LNCaP clone FGC (cell line): Measurements from ENCODE around the gene PRDM7.

Experiments
- DNase-seq: peaks from one replicate; pipeline ENCODE4 v3.0.0-alpha.2; 2011; ENCODE audit warnings: low read depth
- H3K4me3 ChIP-seq: 2 replicates; pipeline ENCODE4 v1.5.1; 2011; ENCODE audit warnings: mild to moderate bottlenecking, low read depth, low read length, control low read depth
- TF ChIP-seq, protein P1 (sequence below): IDR thresholded peaks from 2 replicates; pipeline ENCODE4 v1.5.1; 2012; ENCODE audit warnings: mild to moderate bottlenecking; ENCODE audit not compliant: control insufficient read depth, insufficient read depth; ENCODE audit errors: extremely low read depth

Gene PRDM7

DNA sequence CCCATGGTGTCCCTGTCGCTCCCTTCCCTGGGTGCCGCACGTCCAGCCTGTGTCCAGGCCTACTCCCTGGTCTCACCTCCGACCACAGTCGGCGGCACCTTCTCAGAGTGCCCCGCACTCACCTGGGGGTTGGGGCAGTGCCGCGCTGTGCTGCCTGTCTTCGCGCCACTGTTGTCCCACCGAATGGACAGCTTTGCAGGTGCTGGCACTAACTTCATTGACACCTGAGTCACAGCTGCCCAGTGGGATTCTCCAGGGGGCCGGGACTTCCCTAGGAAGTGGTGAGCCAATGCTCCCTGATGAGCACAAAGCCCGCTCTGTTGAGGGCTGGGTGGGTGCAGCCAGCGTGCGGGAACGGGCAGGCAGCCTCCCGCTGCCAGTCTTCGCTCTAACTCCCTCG lies 33.6 kb downstream of the PRDM7 start:
- TF ChIP-seq, protein P1, sequence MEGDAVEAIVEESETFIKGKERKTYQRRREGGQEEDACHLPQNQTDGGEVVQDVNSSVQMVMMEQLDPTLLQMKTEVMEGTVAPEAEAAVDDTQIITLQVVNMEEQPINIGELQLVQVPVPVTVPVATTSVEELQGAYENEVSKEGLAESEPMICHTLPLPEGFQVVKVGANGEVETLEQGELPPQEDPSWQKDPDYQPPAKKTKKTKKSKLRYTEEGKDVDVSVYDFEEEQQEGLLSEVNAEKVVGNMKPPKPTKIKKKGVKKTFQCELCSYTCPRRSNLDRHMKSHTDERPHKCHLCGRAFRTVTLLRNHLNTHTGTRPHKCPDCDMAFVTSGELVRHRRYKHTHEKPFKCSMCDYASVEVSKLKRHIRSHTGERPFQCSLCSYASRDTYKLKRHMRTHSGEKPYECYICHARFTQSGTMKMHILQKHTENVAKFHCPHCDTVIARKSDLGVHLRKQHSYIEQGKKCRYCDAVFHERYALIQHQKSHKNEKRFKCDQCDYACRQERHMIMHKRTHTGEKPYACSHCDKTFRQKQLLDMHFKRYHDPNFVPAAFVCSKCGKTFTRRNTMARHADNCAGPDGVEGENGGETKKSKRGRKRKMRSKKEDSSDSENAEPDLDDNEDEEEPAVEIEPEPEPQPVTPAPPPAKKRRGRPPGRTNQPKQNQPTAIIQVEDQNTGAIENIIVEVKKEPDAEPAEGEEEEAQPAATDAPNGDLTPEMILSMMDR = no peak
- DNase-seq = no peak
- H3K4me3 ChIP-seq = no peak overlapping the region

DNA sequence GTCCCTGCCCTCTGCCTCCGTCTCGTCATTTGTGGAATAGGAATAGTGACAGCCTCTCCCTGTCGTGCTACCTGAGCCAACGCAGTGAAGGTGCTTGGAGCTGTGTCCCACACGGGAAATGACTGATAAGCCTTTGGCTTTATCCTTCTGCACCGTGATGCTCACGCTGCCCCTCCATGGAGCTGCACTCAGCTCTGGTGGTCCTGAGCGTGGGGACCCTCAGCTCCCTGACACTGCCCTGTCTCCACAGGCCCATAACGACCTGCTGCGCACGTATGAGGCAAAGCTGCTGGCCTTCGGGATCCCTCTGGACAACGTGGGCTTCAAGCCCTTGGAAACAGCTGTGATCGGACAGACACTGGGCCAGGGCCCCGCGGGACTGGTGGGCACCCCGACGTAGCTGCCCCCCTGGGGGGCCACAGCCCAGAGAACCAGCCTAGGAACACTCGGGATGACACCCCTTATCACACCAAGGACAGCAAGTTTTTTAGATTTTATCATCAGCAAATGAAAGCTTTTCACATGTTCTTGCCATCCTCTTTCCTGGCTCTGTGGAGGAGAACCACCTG lies 34.1 kb downstream of the PRDM7 start:
- H3K4me3 ChIP-seq = no peak overlapping the region
- TF ChIP-seq, protein P1 = no peak
- DNase-seq = no peak

DNA sequence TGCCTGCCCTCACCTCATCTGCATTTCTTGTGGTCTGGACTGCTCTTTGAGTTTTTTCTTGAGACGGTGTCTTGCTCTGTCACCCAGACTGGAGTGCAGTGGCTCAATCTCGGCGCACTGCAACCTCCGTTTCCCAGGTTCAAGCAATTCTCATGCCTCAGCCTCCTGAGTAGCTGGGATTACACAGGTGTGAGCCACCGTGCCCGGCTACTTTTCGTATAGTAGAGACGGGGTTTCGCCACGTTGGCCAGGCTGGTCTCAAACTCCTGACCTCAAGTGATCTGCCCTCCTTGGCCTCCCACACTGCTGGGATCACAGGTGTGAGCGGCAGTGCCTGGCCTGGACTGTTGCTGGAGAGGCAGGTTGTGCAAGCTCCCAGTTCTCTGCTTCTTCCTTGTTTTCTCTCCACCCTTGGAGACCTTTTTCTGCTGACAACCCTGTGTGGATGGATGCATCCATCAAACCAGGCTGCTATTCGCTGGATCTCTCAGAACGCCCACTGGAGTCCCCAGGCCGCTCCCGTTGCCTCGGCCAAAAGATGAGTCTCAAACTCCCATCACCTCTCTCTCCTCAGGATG lies 35.1 kb downstream of the PRDM7 start:
- TF ChIP-seq, protein P1 = no peak
- H3K4me3 ChIP-seq = no peak overlapping the region
- DNase-seq = no peak

DNA sequence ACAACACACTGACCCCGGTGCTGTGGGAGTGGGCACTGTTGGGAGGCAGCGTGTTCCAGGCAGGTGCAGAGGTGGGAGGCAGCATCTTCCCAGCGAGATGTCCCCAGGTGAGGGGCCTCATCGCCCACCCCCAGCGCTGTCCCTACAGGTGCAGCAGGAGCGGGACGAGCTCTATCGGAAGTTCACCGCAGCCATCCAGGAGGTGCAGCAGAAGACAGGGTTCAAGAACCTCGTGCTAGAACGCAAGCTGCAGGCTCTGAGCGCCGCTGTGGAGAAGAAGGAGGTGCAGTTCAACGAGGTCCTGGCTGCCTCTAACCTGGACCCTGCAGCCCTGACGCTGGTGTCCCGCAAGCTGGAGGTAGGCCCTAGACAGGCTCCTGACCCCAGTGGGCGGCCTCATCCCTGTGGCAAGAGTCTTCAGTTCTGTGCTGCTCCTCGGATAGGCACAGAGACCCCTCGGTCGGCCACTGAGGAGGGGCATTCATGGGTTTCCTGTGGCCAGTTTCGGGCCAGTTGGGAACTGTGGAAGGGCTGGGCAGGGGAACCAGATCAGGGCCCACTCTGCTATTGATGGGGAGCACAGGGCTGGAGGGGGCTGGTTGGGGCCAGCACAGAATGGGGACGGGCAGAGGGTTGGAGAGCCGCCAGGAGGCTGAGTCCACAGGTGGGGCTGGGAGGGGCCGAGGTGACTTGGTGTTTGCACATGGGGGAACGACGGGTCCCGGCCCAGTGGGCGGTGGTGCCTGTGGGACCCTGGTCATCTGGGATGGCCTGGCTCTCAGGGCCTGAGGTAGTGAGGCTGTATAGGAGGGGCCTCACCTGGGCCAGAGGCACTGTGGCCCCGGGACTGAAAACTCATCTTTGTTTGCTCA lies 36.7 kb downstream of the PRDM7 start:
- TF ChIP-seq, protein P1 = no peak

DNA sequence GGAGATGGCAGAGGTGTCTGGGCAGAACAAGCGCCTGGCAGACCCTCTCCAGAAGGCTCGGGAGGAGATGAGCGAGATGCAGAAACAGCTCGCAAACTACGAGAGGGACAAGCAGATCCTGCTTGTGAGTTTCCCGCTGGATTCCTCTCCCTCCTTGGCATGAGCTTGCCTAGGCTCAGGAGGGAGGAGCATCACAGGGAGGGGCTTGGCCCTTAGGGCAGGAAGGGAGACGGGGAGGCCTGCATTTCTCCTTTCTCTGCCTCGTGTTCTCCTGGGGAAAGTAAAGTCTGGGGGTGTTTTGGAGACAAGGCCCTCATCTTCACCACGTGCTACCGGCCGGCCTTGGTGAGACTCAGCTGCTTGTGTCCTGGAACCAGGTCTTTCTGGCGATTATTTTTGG lies 39.9 kb downstream of the PRDM7 start:
- TF ChIP-seq, protein P1 = no peak
- no peak for DNase-seq
- no peak overlapping the region for H3K4me3 ChIP-seq

More for the DNA sequence above, 36.7 kb downstream of the PRDM7 start:
- DNase-seq = no peak
- H3K4me3 ChIP-seq = no peak overlapping the region

DNA sequence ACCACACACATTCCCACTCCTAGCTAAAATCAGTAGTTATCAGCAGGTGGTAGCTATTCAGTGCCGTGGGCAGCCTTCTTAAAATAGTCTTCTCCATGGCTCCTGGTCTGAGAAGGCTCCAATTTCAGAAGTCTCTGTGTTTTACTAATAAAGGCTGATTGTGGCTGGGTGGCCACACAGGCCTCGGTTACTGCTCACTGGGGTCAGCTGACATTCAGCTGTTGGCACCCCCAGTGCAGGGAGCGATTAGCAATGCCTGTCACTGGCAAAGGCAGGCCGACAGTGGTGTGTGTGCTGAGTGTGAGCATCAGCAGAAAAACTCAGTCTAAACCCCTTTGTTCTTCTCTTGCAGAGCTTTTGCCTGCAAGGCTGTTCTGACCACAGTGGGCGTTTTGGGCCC lies 41.2 kb downstream of the PRDM7 start:
- TF ChIP-seq, protein P1 = no peak
- H3K4me3 ChIP-seq = no peak overlapping the region
- no peak for DNase-seq
